Immature natural killer cell (primary cell): Measurements from ENCODE around the gene F2. TPM values are rescaled to one million over a fixed set of nuclear protein-coding genes. Genes with fewer than 3 reads are reported as not detected.
"Not testable (repeated sequence)": the region's sequence is repeated elsewhere in the genome, so short reads cannot be mapped to it uniquely, and the experiment has no call there.

Experiments
- DNase-seq, 3 donors: peaks; one replicate each; pipeline ENCODE4 v3.0.0; 2022; ENCODE audit warnings: mixed read lengths in 1 of 3
- H3K27ac Mint-ChIP-seq, 6 donors: one replicate each; pipeline ENCODE4 v1.8.0; 2020; ENCODE audit warnings: mixed read lengths in 6 of 6, mild to moderate bottlenecking in 5 of 6, inconsistent platforms in 4 of 6, moderate library complexity in 3 of 6
- H3K27me3 Mint-ChIP-seq, 3 donors: one replicate each; pipeline ENCODE4 v1.8.0; 2020 to 2021; ENCODE audit warnings: low read depth in 3 of 3, mild to moderate bottlenecking in 3 of 3, mixed read lengths in 3 of 3, moderate library complexity in 3 of 3, inconsistent platforms in 1 of 3
- H3K36me3 Mint-ChIP-seq, 3 donors: one replicate each; pipeline ENCODE4 v1.8.0; 2020; ENCODE audit warnings: mixed read lengths in 3 of 3, inconsistent platforms in 2 of 3, mild to moderate bottlenecking in 2 of 3
- H3K4me1 Mint-ChIP-seq, 2 donors: one replicate each; pipeline ENCODE4 v1.8.0; 2020; ENCODE audit warnings: inconsistent platforms in 2 of 2, mild to moderate bottlenecking in 2 of 2, mixed read lengths in 2 of 2, moderate library complexity in 1 of 2
- H3K4me3 Mint-ChIP-seq, 5 donors: one replicate each; pipeline ENCODE4 v1.8.0; 2020; ENCODE audit warnings: mild to moderate bottlenecking in 5 of 5, mixed read lengths in 5 of 5, inconsistent platforms in 3 of 5, moderate library complexity in 3 of 5
- H3K9me3 Mint-ChIP-seq, 6 donors: one replicate each; pipeline ENCODE4 v1.8.0; 2020; ENCODE audit warnings: mild to moderate bottlenecking in 6 of 6, mixed read lengths in 6 of 6, inconsistent platforms in 4 of 6, moderate library complexity in 3 of 6
- polyA plus RNA-seq, 3 donors: library from polyadenylated mRNA; unstranded; fragments of 300-500 nt; fragmentation: Illumina TruSeq; gene quantifications; one replicate each; pipeline ENCODE4 v1.2.3, GENCODE V29; 2021

F2 gene
- polyA plus RNA-seq, 3 donors from 2014 or later: not detected

- no peak overlapping the region for H3K27ac Mint-ChIP-seq
Observed at GRCh38 chr11:46711303-46711702, 7.7 kb upstream of the F2 start.

GRCh38 chr11:46712874-46713576, 6.0 kb upstream of the F2 start:
- Mint-ChIP-seq H3K36me3 (peaks cover 4 to 6% (median 5%) of the 10 kb centered on the region in 3 donors), H3K27ac (no peak overlapping the region), H3K4me1 (no peaks in the 10 kb centered on the region), H3K9me3 (no peaks in the 10 kb centered on the region), H3K4me3 (no peak overlapping the region), H3K27me3 (no peaks in the 10 kb centered on the region)
- DNase-seq: no peak

More at GRCh38 chr11:46711303-46711702, 7.7 kb upstream of the F2 start:
- Mint-ChIP-seq H3K36me3 (peaks cover 4 to 19% (median 13%) of the 10 kb centered on the region in 3 donors), H3K27me3 (no peaks in the 10 kb centered on the region), H3K4me1 (peaks cover 1 to 6% of the 10 kb centered on the region in 2 donors), H3K4me3 (no peak overlapping the region), H3K9me3 (no peaks in the 10 kb centered on the region)
- no peak for DNase-seq

- H3K9me3 Mint-ChIP-seq, H3K27me3 Mint-ChIP-seq, H3K36me3 Mint-ChIP-seq, DNase-seq, H3K4me3 Mint-ChIP-seq, H3K4me1 Mint-ChIP-seq, H3K27ac Mint-ChIP-seq: not testable (repeated sequence)
Observed at GRCh38 chr11:46717825-46718154, 1.2 kb upstream of the F2 start.

- no peak for DNase-seq
- Mint-ChIP-seq H3K4me1 (no peaks in the 10 kb centered on the region), H3K4me3 (no peak overlapping the region), H3K9me3 (no peaks in the 10 kb centered on the region), H3K36me3 (no peaks in the 10 kb centered on the region), H3K27me3 (peaks cover 0 to 3% (median 2%) of the 10 kb centered on the region in 3 donors), H3K27ac (no peak overlapping the region)
Observed at GRCh38 chr11:46718155-46719019, 626 bp upstream of the F2 start.

GRCh38 chr11:46719543-46720218, 668 bp downstream of the F2 start:
- Mint-ChIP-seq H3K4me1 (no peaks in the 10 kb centered on the region), H3K27ac (no peak overlapping the region), H3K4me3 (no peak overlapping the region), H3K27me3 (peaks cover 1 to 3% (median 2%) of the 10 kb centered on the region in 3 donors), H3K36me3 (no peaks in the 10 kb centered on the region), H3K9me3 (no peaks in the 10 kb centered on the region)
- DNase-seq: no peak

GRCh38 chr11:46721286-46721685, 2.3 kb downstream of the F2 start:
- Mint-ChIP-seq H3K27me3 (peaks cover 1 to 3% (median 2%) of the 10 kb centered on the region in 3 donors), H3K4me3 (no peak overlapping the region), H3K9me3 (no peaks in the 10 kb centered on the region), H3K27ac (no peak overlapping the region), H3K4me1 (no peaks in the 10 kb centered on the region), H3K36me3 (no peaks in the 10 kb centered on the region)
- DNase-seq: no peak

GRCh38 chr11:46722566-46723358, 3.7 kb downstream of the F2 start:
- no peaks in the 10 kb centered on the region for H3K9me3 Mint-ChIP-seq
- H3K4me3 Mint-ChIP-seq: no peak overlapping the region
- no peaks in the 10 kb centered on the region for H3K4me1 Mint-ChIP-seq
- DNase-seq: no peak
- H3K36me3 Mint-ChIP-seq: no peaks in the 10 kb centered on the region
- peaks cover 1 to 3% (median 2%) of the 10 kb centered on the region in 3 donors for H3K27me3 Mint-ChIP-seq
- H3K27ac Mint-ChIP-seq: no peak overlapping the region

- no peaks in the 10 kb centered on the region for H3K4me1 Mint-ChIP-seq
- H3K27ac Mint-ChIP-seq: no peak overlapping the region
- no peaks in the 10 kb centered on the region for H3K36me3 Mint-ChIP-seq
- peaks cover 1 to 3% (median 2%) of the 10 kb centered on the region in 3 donors for H3K27me3 Mint-ChIP-seq
- H3K4me3 Mint-ChIP-seq: no peak overlapping the region
- no peaks in the 10 kb centered on the region for H3K9me3 Mint-ChIP-seq
- no peak for DNase-seq
Observed at GRCh38 chr11:46723359-46723680, 4.3 kb downstream of the F2 start.

GRCh38 chr11:46724088-46724487, 5.1 kb downstream of the F2 start:
- H3K36me3 Mint-ChIP-seq: no peaks in the 10 kb centered on the region
- no peaks in the 10 kb centered on the region for H3K9me3 Mint-ChIP-seq
- no peak for DNase-seq
- H3K4me1 Mint-ChIP-seq: no peaks in the 10 kb centered on the region
- H3K4me3 Mint-ChIP-seq: no peak overlapping the region
- H3K27ac Mint-ChIP-seq: no peak overlapping the region
- peaks cover 1 to 3% (median 2%) of the 10 kb centered on the region in 3 donors for H3K27me3 Mint-ChIP-seq

GRCh38 chr11:46725338-46726205, 6.6 kb downstream of the F2 start:
- Mint-ChIP-seq H3K4me3 (no peak overlapping the region), H3K27me3 (peaks cover 1 to 4% (median 3%) of the 10 kb centered on the region in 3 donors), H3K9me3 (no peaks in the 10 kb centered on the region), H3K27ac (no peak overlapping the region), H3K4me1 (no peaks in the 10 kb centered on the region), H3K36me3 (no peaks in the 10 kb centered on the region)
- DNase-seq: no peak

GRCh38 chr11:46726206-46726862, 7.3 kb downstream of the F2 start:
- no peak for DNase-seq
- Mint-ChIP-seq H3K9me3 (no peaks in the 10 kb centered on the region), H3K27me3 (peaks cover 1 to 3% (median 2%) of the 10 kb centered on the region in 3 donors), H3K27ac (no peak overlapping the region), H3K4me1 (no peaks in the 10 kb centered on the region), H3K36me3 (no peaks in the 10 kb centered on the region), H3K4me3 (no peak overlapping the region)

GRCh38 chr11:46727952-46728658, 9.1 kb downstream of the F2 start:
- H3K27me3 Mint-ChIP-seq: peaks cover 0 to 2% (median 1%) of the 10 kb centered on the region in 3 donors
- DNase-seq: no peak
- H3K9me3 Mint-ChIP-seq: no peaks in the 10 kb centered on the region
- no peak overlapping the region for H3K27ac Mint-ChIP-seq
- H3K4me1 Mint-ChIP-seq: no peaks in the 10 kb centered on the region
- no peaks in the 10 kb centered on the region for H3K36me3 Mint-ChIP-seq
- no peak overlapping the region for H3K4me3 Mint-ChIP-seq
